ENCODE results near the gene LAPTM5. TPM values are rescaled to one million over a fixed set of nuclear protein-coding genes. Genes with fewer than 3 reads are reported as not detected.

LAPTM5 gene
- total and polyA plus RNA-seq, 2 of the 8 experiments (the other 6 are each of a cell fraction or from before 2014, with no cell fraction given) = 0.37 to 1.4 TPM

GRCh38 chr1:30731109-30731805 lies 26.3 kb downstream of the LAPTM5 start (continued):
- TF ChIP-seq CHD7 (IDR thresholded peaks at IDR 0.05; ENCODE audit: insufficient replicate concordance, low read length) (no peak), CHD2 (IDR thresholded peaks at IDR 0.05; ENCODE audit: low read length) (no peak), BCL11A (IDR thresholded peaks at IDR 0.05; ENCODE audit: low read depth in 2 of 2, low read length in 2 of 2) (no peak), SP1 (IDR thresholded peaks at IDR 0.05; ENCODE audit: low read depth, low read length) (no peak), ATF3 (IDR thresholded peaks at IDR 0.05; ENCODE audit: insufficient read depth, low read depth, low read length) (no peak), NANOG (IDR thresholded peaks at IDR 0.05; ENCODE audit: insufficient read depth, low read depth, low read length, poor library complexity, severe bottlenecking) (no peak), SP4 (IDR thresholded peaks at IDR 0.05; ENCODE audit: low read length) (no peak), RXRA (IDR thresholded peaks at IDR 0.05; ENCODE audit: insufficient read depth, low read depth, low read length) (no peak)
